DOHH2 (cell line): ENCODE results near the gene CD74.

ENCODE experiments used
- CTCF ChIP-seq: fragments of 200-600 bp; sonication (generic); IDR thresholded peaks from one replicate; pipeline ENCODE4 v1.5.1; 2014; ENCODE audit warnings: antibody characterized with exemption, mild to moderate bottlenecking, low read depth, low read length; ENCODE audit not compliant: poor library complexity, severe bottlenecking
- EZH2phosphoT487 ChIP-seq: fragments of 200-600 bp; sonication (generic); IDR thresholded peaks from 2 replicates; pipeline ENCODE4 v1.6.1; 2017; ENCODE audit warnings: borderline replicate concordance, mild to moderate bottlenecking, antibody characterized with exemption, low read length, moderate library complexity, mixed read lengths

GRCh38 chr5:150401076-150401375, 11.7 kb downstream of the CD74 start:
- TF ChIP-seq CTCF (no peak), EZH2phosphoT487 (no peak)
